Lung (tissue), 12 donors: ENCODE data around the gene COMMD8. TPM values are rescaled to one million over a fixed set of nuclear protein-coding genes. Genes with fewer than 3 reads are reported as not detected.

Source experiments
- ATAC-seq: fragments of 200-7000 bp; cut with Tn5 transposase; one replicate; pipeline ENCODE4 v1.9.1; 2020; ENCODE audit warnings: moderate number of reproducible peaks; ENCODE audit not compliant: insufficient read depth, low FRiP score
- DNase-seq, 3 donors: peaks; one replicate each; pipeline ENCODE4 v3.0.0-alpha.2; 2013 to 2017
- H3K27ac ChIP-seq, 2 donors: one replicate each; pipeline ENCODE4 v1.5.1; 2013; ENCODE audit warnings: mild to moderate bottlenecking in 2 of 2, moderate library complexity in 2 of 2, control low read depth in 1 of 2, inconsistent platforms in 1 of 2, low read depth in 1 of 2, low read length in 1 of 2
- H3K27me3 ChIP-seq, 3 donors: one replicate each; pipeline ENCODE4 v1.5.1; 2013; ENCODE audit warnings: low read length in 2 of 3; ENCODE audit not compliant: control insufficient read depth in 3 of 3, insufficient read depth in 3 of 3
- H3K36me3 ChIP-seq, 4 donors: one replicate each; pipeline ENCODE4 v1.5.1; 2013; ENCODE audit warnings: low read length in 4 of 4, mild to moderate bottlenecking in 1 of 4, moderate library complexity in 1 of 4; ENCODE audit not compliant: control insufficient read depth in 4 of 4, insufficient read depth in 4 of 4
- H3K4me1 ChIP-seq, 5 donors: one replicate each; pipeline ENCODE4 v1.5.1; 2013; ENCODE audit warnings: low read length in 5 of 5, mild to moderate bottlenecking in 2 of 5, moderate library complexity in 1 of 5; ENCODE audit not compliant: control insufficient read depth in 5 of 5, insufficient read depth in 5 of 5
- H3K4me3 ChIP-seq: one replicate; pipeline ENCODE4 v1.5.1; 2013; ENCODE audit warnings: mild to moderate bottlenecking, control low read depth, moderate library complexity
- H3K9ac ChIP-seq, 2 donors: one replicate each; pipeline ENCODE4 v1.5.1; 2013; ENCODE audit warnings: low read length in 2 of 2, control low read depth in 1 of 2; ENCODE audit not compliant: insufficient read depth in 1 of 2
- H3K9me3 ChIP-seq, 4 donors: one replicate each; pipeline ENCODE4 v1.5.1; 2013; ENCODE audit warnings: low read length in 3 of 4, mild to moderate bottlenecking in 1 of 4, moderate library complexity in 1 of 4; ENCODE audit not compliant: control insufficient read depth in 4 of 4, insufficient read depth in 3 of 4
- CTCF ChIP-seq: IDR thresholded peaks from 2 replicates; pipeline ENCODE4 v1.5.1; 2012; ENCODE audit warnings: mild to moderate bottlenecking; ENCODE audit errors: control extremely low read depth, extremely low read depth
- WGBS, 2 donors: extraction: QIAGEN DNeasy Blood & Tissue Kit; methylation state at CpG; one replicate each; pipeline ENCODE4 v1.1.7; 2013; 5-methylcytosine and 5-hydroxymethylcytosine counted together
- polyA plus RNA-seq, 2 donors: library from polyadenylated mRNA; stranded (reverse); fragments of 200-250 nt; gene quantifications; one replicate each; pipeline ENCODE4 v1.2.1, GENCODE V29; 2013
- total RNA-seq, 2 donors: library from RNA; depleted of rRNA in 1 of 2; stranded (reverse); fragments of >200 nt in 1 of 2; gene quantifications; one replicate each; pipeline ENCODE4 v1.2.1, GENCODE V29; 2014 to 2021
- donor health status: control.
- donor health status: control.
- donor health status: Bipolar disorder and iron deficiency.
- donor health status: healthy.
- donor health status: DM: yes; HTN: yes; CAD: no.

Gene COMMD8
- total and polyA plus RNA-seq, 4 donors: 12.3 to 20.2 (median 14.8) TPM

GRCh38 chr4:47505147-47505546 lies 41.6 kb upstream of the COMMD8 start:
- no peak for ATAC-seq
- Histone ChIP-seq H3K27me3 (no peaks in the 10 kb centered on the region), H3K9me3 (no peaks in the 10 kb centered on the region), H3K4me3 (no peak overlapping the region), H3K27ac (no peak overlapping the region), H3K4me1 (peaks cover 0 to 3% (median 0%) of the 10 kb centered on the region in 5 donors), H3K36me3 (no peaks in the 10 kb centered on the region), H3K9ac (no peak overlapping the region)
- no peak for DNase-seq
- no peak for TF ChIP-seq CTCF
- WGBS, 2 donors: 65 to 86% methylated on average over 3 of the region's 3 CpGs

DNA sequence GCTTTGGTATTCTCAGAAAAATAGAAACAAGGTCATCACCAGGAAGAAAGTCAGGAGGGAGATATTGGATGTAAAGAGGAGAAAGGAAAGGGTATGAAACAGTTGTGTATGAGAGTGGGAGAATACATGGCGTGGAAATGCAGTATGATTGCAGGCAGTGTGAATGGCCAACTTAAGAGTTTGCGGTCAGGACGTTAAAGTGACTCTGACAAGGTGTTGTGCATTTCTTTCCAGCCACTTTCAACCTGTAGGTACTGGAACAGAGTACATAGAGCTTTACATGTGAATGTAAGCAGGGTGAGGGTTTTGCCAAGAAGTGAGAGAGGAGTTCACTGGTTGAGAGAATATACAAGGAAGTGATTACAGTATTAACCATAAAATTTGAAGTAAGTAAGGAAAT lies 37.3 kb upstream of the COMMD8 start:
- ATAC-seq (no peak), DNase-seq (no peak)
- no peaks in the 10 kb centered on the region for H3K4me1 ChIP-seq
- no peak for TF ChIP-seq CTCF
- H3K27ac ChIP-seq: no peak overlapping the region
- no peaks in the 10 kb centered on the region for H3K9me3 ChIP-seq
- H3K27me3 ChIP-seq: no peaks in the 10 kb centered on the region
- no peaks in the 10 kb centered on the region for H3K36me3 ChIP-seq
- 57 to 61% methylated on average over 3 of the region's 3 CpGs for WGBS, 2 donors
- no peak overlapping the region for H3K4me3 ChIP-seq
- H3K9ac ChIP-seq: no peak overlapping the region

DNA sequence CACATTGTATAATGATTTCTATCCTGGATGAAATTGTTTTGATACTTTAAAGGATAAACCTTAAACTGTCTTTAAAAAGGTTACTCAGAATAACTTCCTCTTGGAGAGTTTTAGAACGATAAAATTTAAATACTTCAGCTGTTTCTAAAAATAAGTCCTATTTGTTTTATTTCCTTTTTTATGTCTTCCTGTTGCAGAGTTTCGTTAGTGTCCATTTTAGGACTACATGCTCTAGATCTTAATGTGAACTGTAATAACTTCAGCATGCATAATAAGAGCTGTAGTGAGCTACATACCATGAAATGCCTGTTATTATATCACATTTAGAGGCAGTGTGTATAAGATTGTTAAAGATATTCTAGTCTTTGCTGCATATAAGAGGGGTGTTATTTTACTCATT lies 36.2 kb upstream of the COMMD8 start:
- no peaks in the 10 kb centered on the region for H3K4me1 ChIP-seq
- H3K36me3 ChIP-seq: peaks cover 0 to 1% (median 0%) of the 10 kb centered on the region in 4 donors
- H3K9me3 ChIP-seq: no peaks in the 10 kb centered on the region
- ATAC-seq (no peak), DNase-seq (no peak)
- 2 to 9% methylated on average over 2 of the region's 2 CpGs for WGBS, 2 donors
- TF ChIP-seq CTCF: no peak
- H3K4me3 ChIP-seq: no peak overlapping the region
- no peak overlapping the region for H3K9ac ChIP-seq
- H3K27me3 ChIP-seq: no peaks in the 10 kb centered on the region
- no peak overlapping the region for H3K27ac ChIP-seq

GRCh38 chr4:47498899-47499298 lies 35.4 kb upstream of the COMMD8 start:
- ATAC-seq (no peak), DNase-seq (no peak)
- no peak overlapping the region for H3K9ac ChIP-seq
- 75 to 86% methylated on average over 6 of the region's 6 CpGs for WGBS, 2 donors
- no peak overlapping the region for H3K27ac ChIP-seq
- H3K36me3 ChIP-seq: peaks cover 0 to 1% (median 0%) of the 10 kb centered on the region in 4 donors
- no peaks in the 10 kb centered on the region for H3K27me3 ChIP-seq
- peaks cover 0 to 4% (median 0%) of the 10 kb centered on the region in 5 donors for H3K4me1 ChIP-seq
- no peak overlapping the region for H3K4me3 ChIP-seq
- no peak for TF ChIP-seq CTCF
- no peaks in the 10 kb centered on the region for H3K9me3 ChIP-seq
